GM18951 (cell line): ENCODE results near the gene ERBB2.
A peak's percentile ranks its signal among the peaks of the same experiment; 100 is the strongest.

Source experiments
- POLR2A ChIP-seq: IDR thresholded peaks from 4 replicates; pipeline ENCODE4 v1.6.1; 2011; ENCODE audit warnings: mild to moderate bottlenecking; ENCODE audit not compliant: insufficient read length, insufficient read depth; ENCODE audit errors: extremely low read depth
- in situ Hi-C: fragments of 300-500 bp; cut with MboI; formaldehyde crosslinking; loops from one replicate; pipeline ENCODE4 v1.12.0; 2022; ENCODE audit warnings: low sequenced_read_pairs, mixed read lengths, inconsistent platforms; ENCODE audit not compliant: unreplicated experiment

The ERBB2 gene

DNA sequence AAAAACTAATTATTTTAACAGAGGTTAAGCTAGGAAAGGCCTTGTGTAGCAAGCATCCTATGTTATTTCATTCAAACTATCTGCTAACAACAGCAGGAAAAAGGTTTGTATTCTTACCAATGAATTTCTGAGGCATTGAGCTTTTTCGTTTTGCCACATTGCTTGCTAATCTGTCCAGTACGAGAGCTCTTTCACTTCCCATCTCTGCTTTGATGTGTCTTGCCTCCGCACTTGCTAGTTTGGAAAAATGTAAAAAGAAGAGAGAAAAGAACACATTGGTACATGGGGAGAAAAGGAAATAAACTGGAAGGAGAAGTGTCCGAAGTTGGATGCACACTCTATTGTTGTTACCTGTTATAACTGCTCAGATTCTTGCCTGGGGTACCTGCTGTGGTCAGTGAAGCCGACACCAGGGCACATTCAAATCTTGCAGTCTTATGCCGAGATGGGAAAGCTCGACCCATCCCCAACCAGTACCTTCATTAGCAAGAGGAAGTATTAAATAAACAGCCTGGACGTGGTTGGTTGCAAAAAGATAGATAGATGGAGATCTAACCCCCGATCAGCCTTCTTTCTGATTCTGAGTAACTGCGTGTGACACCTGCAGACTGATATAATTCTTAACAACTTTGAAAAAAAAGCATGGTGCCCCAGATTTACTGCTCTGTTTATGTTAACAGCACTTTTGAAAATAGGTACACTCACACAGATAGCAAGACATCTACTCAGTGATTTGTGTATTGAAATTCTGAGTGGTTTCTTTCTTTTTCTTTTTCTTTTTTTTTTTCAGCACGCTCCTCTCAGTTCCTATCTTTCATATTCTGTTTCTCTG lies 77.9 kb downstream of the ERBB2 start:
- peak; percentile 47 for TF ChIP-seq POLR2A
- in situ Hi-C loops = no loop called here
